ENCODE data around the gene CRIP1. TPM values are rescaled to one million over a fixed set of nuclear protein-coding genes. Genes with fewer than 3 reads are reported as not detected.

CRIP1 gene
- 6.9 and 8.8 TPM in 2 replicates for total RNA-seq (2021)
- long read RNA-seq, partial matches to known transcripts, result 0 of 2 reads
- long read RNA-seq, other reads (novel, unspliced or antisense), result 0 of 2 reads

DNA sequence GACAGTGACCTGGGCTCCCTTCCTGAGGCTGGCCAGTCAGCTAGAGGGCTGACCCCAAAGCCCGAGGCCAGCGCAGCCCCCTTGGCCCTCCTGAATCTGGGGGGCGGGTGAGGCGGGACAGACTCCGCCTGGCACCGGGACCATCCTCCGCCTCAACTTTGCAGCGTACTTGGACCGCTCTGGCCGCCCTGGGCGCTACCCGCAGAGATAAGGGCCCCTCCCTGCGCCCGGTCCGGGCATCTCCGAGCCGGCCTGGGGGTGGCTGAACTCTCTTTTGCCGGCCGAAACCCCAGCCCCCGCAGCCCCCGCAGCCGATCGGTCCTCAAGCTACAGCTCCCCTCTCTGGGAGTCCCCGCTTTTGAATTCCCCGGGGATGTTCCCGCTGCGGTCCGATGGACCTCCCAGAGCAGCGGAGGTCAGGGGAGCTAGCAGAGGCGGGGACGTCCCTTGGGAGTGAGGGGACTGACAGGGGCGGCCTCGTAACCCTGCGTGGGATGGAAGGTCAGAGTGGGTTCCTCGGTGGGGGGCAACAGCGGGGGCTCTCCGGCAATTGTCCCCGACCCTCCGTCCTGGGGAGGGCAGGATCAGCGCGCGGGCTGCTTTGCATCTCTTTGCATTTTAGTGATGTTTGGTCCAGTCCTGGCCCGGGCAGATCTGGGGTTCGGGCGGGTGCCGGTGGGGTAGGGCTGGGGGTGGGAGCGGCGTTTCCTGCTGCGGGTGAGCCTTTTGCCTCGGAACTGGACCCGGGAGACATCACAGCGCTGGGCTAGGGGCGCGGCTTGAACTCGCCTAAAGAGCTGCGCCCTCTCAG lies at the start of gene CRIP1:
Gene CRIP1, plus strand, starts transcription at position 724 of the 811 bp plus-strand sequence. CDS start 374 bp downstream, outside the sequence.
- H3K79me2 ChIP-seq (ENCODE audit: insufficient read depth, low read length), result no peaks in the 10 kb centered on the region
- H3K4ac ChIP-seq (ENCODE audit: low read depth, low read length), result no peak within 1 kb of the TSS
- no peaks in the 10 kb centered on the region for H3K79me1 ChIP-seq (ENCODE audit: insufficient read depth, low read depth, low read length, poor library complexity, severe bottlenecking)
- no peaks in the 10 kb centered on the region for H3K4me1 ChIP-seq (ENCODE audit: insufficient read depth, low read length)
- DNase-seq, result no peak
- peak within 1 kb of the TSS; percentile 27 for H3K18ac ChIP-seq (ENCODE audit: insufficient read length, low read depth, low read length)
- no peak within 1 kb of the TSS for H3T11ph ChIP-seq (ENCODE audit: low read length)
- Mint-ChIP-seq H3K4me3 (peak within 1 kb of the TSS; percentile 17 to 75; a peak in 4 of 5 replicates), H3K27me3 (ENCODE audit: low read depth) (peaks cover 74% of the 10 kb centered on the region), H3K9me3 (no peaks in the 10 kb centered on the region), H3K27ac (peak within 1 kb of the TSS in 1 of 3 experiments; percentile 65; a peak in 1 of 7 replicates), H3K36me3 (ENCODE audit: insufficient read depth in 1 of 3, low read depth in 3 of 3) (no peaks in the 10 kb centered on the region; a peak in 1 of 7 replicates), H3K4me1 (peaks cover 12 to 18% of the 10 kb centered on the region in 2 experiments)
- TF ChIP-seq CTCF (conservative IDR thresholded peaks at IDR 0.05), result no peak
- H2AK5ac ChIP-seq (ENCODE audit: insufficient read length, low read length), result no peak within 1 kb of the TSS
- no peak within 1 kb of the TSS for H3K23ac ChIP-seq (ENCODE audit: insufficient read length, low read depth, low read length)
- H4K20me1 ChIP-seq (ENCODE audit: control insufficient read depth, insufficient read depth, insufficient read length), result no peaks in the 10 kb centered on the region
- H4K91ac ChIP-seq (ENCODE audit: insufficient read length, low read depth, low read length), result no peak within 1 kb of the TSS
- H2BK12ac ChIP-seq (ENCODE audit: insufficient read length, low read depth, low read length), result no peak within 1 kb of the TSS
- no peak within 1 kb of the TSS for H3K27ac ChIP-seq (ENCODE audit: insufficient read length, low read depth, low read length)
- no CpG with 5 or more reads among the region's 56 CpGs for WGBS (ENCODE audit: extremely low coverage, insufficient read length, low lambda C conversion rate)
- H3K4me2 ChIP-seq (ENCODE audit: insufficient read depth, insufficient read length, low read length), result peak within 1 kb of the TSS; percentile 15
- no peak within 1 kb of the TSS for H2BK120ac ChIP-seq (ENCODE audit: low read depth, low read length, poor library complexity, severe bottlenecking)
- H3K9ac ChIP-seq (ENCODE audit: extremely low read depth, insufficient read length, low read length), result no peak within 1 kb of the TSS
- H3K23me2 ChIP-seq (ENCODE audit: insufficient read length, low read depth, low read length, poor library complexity, severe bottlenecking), result peaks cover 6% of the 10 kb centered on the region
- H3K9me3 ChIP-seq (ENCODE audit: control insufficient read depth, low read depth, low read length), result no peaks in the 10 kb centered on the region
- H3K27me3 ChIP-seq (ENCODE audit: insufficient read depth, low read length), result peaks cover 26% of the 10 kb centered on the region; the same call in 1 of the 2 replicates
- peak within 1 kb of the TSS; percentile 8; the same call in 1 of the 2 replicates for H3K14ac ChIP-seq (ENCODE audit: insufficient read depth, low read length)
- no peak within 1 kb of the TSS for H4K8ac ChIP-seq (replicated peaks; ENCODE audit: insufficient read length, low read depth, low read length)
- H2AFZ ChIP-seq (ENCODE audit: low read length), result no peak within 1 kb of the TSS
- H4K5ac ChIP-seq (ENCODE audit: insufficient read length, low read depth, low read length), result no peak within 1 kb of the TSS
- H2BK20ac ChIP-seq (ENCODE audit: low read depth, low read length, poor library complexity, severe bottlenecking), result no peak within 1 kb of the TSS
- no peak within 1 kb of the TSS for H3K56ac ChIP-seq (ENCODE audit: insufficient read length, low read depth, low read length)
- no peak within 1 kb of the TSS for H2BK15ac ChIP-seq (ENCODE audit: low read depth, low read length)
- H2BK5ac ChIP-seq (ENCODE audit: insufficient read length, low read length), result no peak within 1 kb of the TSS
